WI38 (cell line): ENCODE data around the gene CT47C1.

ENCODE experiments used
- H3K4me3 ChIP-seq: 2 replicates; pipeline ENCODE4 v1.5.1; 2011; ENCODE audit warnings: low read depth, mild to moderate bottlenecking, control low read depth, low read length
- TF ChIP-seq, protein P1 (sequence below): IDR thresholded peaks from 2 replicates; pipeline ENCODE4 v1.5.1; 2012; ENCODE audit warnings: low read depth, mild to moderate bottlenecking, control low read depth, low read length

Gene CT47C1

DNA sequence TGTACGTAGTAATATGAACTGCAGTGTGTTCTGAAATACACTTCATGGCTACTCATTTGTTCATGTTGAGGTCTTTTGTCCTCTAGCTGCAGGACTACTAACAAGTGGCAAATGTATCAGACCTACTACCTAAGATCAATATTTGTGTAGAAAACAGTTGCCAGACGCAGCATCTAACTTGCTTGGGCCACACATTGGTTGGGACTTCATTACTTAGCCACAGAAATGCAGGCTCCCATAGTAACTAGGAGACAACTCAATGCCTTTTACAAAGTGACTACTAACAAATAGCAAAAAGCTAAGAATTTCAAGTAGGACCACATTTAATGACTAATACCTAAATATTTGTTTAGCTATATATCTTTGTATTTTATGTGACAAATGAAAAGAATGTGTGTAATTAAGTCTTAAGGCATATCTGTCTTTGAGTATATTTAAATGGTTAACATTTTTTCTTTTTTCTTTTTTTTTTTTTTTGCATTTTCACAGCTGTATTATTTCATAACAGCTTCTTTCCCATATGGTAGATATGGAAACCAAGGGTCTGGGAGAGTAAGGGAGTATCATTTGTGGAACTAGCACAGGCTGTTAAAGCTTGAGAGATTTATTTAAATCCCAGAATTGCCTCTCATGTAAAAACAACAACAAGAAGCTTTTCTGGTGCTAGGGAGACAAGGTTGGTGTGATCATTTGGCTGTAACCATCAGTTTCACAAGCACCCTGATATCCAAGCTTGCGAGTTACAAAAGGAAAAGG lies 2.7 kb downstream of the CT47C1 start:
- no peak overlapping the region for H3K4me3 ChIP-seq
- TF ChIP-seq, protein P1, sequence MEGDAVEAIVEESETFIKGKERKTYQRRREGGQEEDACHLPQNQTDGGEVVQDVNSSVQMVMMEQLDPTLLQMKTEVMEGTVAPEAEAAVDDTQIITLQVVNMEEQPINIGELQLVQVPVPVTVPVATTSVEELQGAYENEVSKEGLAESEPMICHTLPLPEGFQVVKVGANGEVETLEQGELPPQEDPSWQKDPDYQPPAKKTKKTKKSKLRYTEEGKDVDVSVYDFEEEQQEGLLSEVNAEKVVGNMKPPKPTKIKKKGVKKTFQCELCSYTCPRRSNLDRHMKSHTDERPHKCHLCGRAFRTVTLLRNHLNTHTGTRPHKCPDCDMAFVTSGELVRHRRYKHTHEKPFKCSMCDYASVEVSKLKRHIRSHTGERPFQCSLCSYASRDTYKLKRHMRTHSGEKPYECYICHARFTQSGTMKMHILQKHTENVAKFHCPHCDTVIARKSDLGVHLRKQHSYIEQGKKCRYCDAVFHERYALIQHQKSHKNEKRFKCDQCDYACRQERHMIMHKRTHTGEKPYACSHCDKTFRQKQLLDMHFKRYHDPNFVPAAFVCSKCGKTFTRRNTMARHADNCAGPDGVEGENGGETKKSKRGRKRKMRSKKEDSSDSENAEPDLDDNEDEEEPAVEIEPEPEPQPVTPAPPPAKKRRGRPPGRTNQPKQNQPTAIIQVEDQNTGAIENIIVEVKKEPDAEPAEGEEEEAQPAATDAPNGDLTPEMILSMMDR, result no peak

DNA sequence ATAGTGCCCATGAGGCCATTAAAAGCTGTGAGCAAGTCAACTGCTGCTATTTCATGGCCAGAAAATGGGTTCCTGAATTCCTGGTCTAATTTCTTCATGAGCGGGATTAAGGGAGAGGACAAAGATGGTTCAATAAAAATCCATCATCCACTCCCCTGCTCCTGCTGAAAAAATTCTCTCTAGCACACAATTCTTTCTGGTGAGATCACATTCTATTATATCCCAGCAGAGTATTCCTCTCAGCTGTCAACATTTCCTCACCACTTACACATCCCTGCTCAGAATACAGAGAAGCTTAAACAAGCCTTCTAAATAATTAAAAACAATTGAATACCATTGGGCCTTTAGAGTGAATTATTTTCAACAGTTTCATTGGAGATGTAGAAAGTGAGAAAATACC lies 9.5 kb downstream of the CT47C1 start:
- H3K4me3 ChIP-seq, result no peak overlapping the region
- TF ChIP-seq, protein P1, result no peak

DNA sequence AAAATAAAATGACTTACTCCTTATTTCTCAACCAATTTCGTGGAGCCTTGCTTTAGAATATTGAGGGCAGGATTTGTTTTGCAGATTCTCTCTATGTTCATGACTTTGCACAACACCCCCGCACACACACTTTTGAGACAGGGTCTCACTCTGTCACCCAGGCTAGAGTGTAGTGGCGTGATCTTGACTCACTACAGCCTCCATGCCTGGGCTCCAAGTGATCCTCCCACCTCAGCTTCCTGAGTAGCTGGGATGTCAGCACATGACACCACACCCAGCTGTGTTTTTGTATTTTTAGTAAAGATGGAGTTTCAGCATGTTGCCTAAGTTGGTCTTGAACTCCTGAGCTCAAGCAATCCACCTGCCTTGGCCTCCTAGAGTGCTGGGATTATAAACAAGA lies 12.0 kb downstream of the CT47C1 start:
- TF ChIP-seq, protein P1, result no peak
- no peak overlapping the region for H3K4me3 ChIP-seq

DNA sequence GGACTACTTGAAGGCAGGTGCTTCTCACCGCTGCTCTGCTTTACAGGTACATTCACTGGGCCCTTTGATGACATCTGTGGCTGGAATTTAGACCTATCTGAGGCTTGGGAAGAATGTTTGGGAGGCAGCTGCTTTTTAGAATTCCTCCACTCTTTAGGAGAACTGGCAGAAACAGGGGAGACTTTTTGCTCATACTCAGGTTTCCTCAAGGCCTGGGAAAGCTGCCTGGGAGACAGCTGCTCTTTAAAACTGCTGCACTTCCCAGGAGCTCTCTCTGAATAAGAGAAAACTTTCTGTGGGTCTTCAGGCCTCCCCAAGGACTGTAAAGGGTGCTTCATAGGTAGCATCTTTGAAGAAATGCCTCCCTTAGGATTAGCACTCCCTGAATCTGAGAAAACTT lies 14.3 kb downstream of the CT47C1 start:
- H3K4me3 ChIP-seq, result no peak overlapping the region
- TF ChIP-seq, protein P1, result no peak

DNA sequence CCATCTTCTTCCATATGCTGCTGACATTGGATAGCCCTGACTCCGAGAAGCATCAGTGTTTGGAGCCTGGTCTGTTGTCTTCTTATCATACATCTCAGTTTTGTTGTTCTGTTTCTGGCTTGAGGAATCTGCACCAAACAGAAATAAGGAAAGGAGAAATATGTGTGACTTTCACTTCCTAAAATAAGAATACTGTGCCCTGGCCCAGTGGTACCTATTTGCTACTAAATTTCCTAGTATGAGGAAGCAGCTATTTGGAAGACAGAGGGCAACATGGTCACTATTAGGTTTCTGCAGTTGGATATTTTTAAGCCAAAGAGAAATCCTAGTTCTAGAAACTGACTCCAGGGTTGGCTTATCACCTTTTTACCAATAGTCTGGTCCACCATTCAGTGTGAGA lies 16.8 kb downstream of the CT47C1 start:
- TF ChIP-seq, protein P1, result no peak
- H3K4me3 ChIP-seq, result no peak overlapping the region

DNA sequence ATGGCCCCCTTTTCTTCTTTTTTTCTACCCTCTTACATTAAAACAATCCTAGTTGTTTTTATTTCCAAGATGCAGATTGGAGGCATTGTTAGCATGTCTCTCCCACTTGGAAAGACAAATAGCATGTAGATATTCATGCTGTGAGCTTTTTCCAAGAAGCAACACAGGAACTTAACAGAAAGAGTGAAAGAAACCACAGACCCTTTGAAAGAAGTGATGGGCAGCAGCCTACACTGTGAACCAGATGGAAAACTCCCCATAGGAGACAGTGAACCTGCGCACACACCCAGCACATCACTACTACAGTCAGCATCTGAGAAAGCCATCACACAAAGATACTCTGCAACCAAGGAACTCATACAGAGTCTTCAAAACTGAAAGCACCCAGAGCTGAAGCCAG lies 17.8 kb downstream of the CT47C1 start:
- TF ChIP-seq, protein P1, result no peak
- H3K4me3 ChIP-seq, result no peak overlapping the region

DNA sequence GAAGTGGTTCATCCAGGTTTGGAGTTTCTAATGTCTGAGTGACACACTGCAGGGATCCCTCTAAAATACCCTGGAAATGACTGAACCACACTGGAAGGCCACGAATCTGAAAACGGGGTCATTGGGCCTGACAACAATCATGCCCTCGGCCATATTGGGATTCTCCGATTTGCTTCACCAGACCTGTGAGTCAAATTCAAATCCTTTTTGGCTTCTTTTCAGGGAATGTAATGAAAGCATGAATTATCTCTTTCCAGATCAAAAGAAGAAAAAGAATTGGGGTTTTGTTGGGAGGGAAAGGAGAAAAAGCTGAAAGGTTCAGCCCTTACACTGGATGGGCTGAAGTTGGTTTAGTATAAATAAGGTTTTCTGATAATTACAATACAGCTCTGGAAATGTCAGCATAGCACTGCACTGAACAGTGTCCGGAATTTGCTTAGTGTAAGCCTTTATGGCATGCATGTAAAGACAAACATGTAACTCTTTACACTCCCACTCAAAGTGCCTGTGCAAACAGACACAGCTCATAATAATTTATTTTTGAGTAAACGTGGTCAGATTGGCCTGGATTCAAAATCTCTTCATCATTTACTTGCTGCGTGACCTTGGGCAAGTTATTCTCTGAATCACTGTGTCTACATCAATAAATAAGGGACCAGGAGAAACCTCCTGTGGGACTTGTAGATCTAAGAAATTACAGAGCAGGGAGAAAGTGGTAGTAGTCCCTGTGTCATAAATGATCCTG lies 21.4 kb downstream of the CT47C1 start:
- H3K4me3 ChIP-seq, result no peak overlapping the region
- TF ChIP-seq, protein P1, result no peak
